ENCODE results near the gene NBPF20.
"Not testable (repeated sequence)": the region's sequence is repeated elsewhere in the genome, so short reads cannot be mapped to it uniquely, and the experiment has no call there.

The NBPF20 gene

GRCh38 chr1:145424612-145425435 is 579 bp downstream of the NBPF20 start:
- peak; percentile 4 to 46 for DNase-seq

- DNase-seq, result not testable (repeated sequence)
Measured at GRCh38 chr1:145415149-145415548, 10.3 kb downstream of the NBPF20 start.

DNA sequence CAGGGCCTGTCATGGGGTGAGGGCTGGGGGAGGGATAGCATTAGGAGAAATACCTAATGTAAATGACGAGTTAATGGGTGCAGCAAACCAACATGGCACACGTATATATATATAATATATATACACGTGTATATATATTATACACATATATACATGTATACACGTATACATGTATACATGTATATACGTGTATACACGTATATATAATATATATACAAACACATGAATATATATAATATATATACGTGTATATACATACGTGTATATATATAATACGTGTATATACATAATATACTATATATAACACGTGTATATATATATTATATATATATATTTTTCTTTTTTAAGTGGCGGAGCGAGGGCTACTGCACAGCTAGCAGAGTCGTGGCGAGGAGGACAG is 18.1 kb downstream of the NBPF20 start:
- not testable (repeated sequence) for DNase-seq

DNA sequence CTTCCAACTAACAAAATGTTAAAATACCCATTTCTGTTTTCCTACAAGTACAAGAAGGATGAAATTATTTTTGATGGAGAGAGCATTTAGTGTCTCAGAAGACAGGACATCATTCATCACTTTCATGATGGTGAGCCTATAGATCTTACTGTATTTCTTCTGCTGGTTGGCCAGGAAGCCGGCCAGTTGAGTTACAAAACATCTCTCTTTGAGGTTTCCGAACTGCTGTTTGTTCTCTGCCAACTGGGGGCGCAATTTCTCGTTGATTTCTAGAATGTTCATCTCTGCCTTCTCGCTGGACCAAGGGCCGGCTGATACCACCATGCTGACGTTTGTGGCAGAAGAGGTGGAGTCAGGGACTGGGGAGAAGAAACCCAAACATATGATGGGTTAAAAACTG is 20.5 kb downstream of the NBPF20 start:
- DNase-seq, result not testable (repeated sequence)

DNA sequence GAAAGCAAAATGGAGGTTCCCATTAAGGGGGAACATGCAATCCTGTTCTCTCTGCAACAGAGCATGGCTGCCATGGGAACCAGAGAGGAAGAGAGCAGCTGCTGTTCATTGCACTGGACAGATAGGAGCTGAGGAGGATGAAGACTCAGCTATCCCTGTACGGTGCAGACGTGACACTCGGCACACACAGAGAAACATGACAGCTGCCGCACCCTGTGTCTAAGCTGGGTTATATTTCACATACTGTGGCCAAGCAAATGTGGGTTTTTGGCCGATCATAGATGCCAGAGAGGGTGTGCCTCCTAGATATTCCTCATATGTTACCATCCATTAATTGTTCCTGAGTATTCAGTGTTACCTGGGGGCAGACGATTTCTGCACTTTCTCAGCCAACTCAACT is 24.7 kb downstream of the NBPF20 start:
- DNase-seq, result not testable (repeated sequence)

All from stimulated activated CD4-positive, alpha-beta T cell treated with anti-CD3 and anti-CD28 coated beads, Interleukin-4, amount 100 ng/mL, for 4 hours (primary cell).